Measurements from ENCODE around the gene ANKRD16. TPM values are rescaled to one million over a fixed set of nuclear protein-coding genes. Genes with fewer than 3 reads are reported as not detected.

ANKRD16 gene
- total and polyA plus RNA-seq, 2 of the 8 experiments (the other 6 are each of a cell fraction or from before 2014, with no cell fraction given) = 8.2 to 12.7 TPM

- H2BK12ac ChIP-seq (ENCODE audit: low read depth, low read length) = no peak overlapping the region
- H3K23ac ChIP-seq (ENCODE audit: insufficient read length) = no peak overlapping the region
- no peak overlapping the region for H2BK20ac ChIP-seq (ENCODE audit: low read length)
- H2AK5ac ChIP-seq (ENCODE audit: low read depth, low read length) = no peak overlapping the region
- WGBS, 2 experiments (ENCODE audit: extremely low coverage in 1 of 2, insufficient coverage in 1 of 2, insufficient read length in 1 of 2, insufficient replicate concordance in 2 of 2, low coverage in 1 of 2, low lambda C conversion rate in 2 of 2, missing lambda C conversion rate in 1 of 2) = 90% methylated on average over 14 of the region's 14 CpGs; no CpG with 5 or more reads in 1 of the 2 experiments
- no peak overlapping the region for H3K4me3 ChIP-seq (ENCODE audit: extremely low read depth in 1 of 4, insufficient read depth in 2 of 4, low read depth in 3 of 4, low read length in 4 of 4)
- H3K9me3 ChIP-seq (ENCODE audit: insufficient read depth in 2 of 2, low read depth in 1 of 2, low read length in 1 of 2) = no peaks in the 10 kb centered on the region
- ChIA-PET CTCF (ENCODE audit: partially characterized antibody) (interaction anchor here (0.6 kb wide), 1 partner anchor 704 kb away, joined by 3 read pairs; no protein-coding TSS in a partner anchor), POLR2A (ENCODE audit: partially characterized antibody) (interaction anchor here (0.6 kb wide), 1 partner anchor 153 kb away, joined by 3 read pairs; no protein-coding TSS in a partner anchor)
- no peak overlapping the region for H4K91ac ChIP-seq (replicated peaks; ENCODE audit: insufficient read length, low read length)
- no peak for FAIRE-seq
- no peaks in the 10 kb centered on the region for H3K79me1 ChIP-seq (ENCODE audit: low read depth, low read length)
- H4K20me1 ChIP-seq (replicated peaks in 1 of 2; ENCODE audit: control insufficient read depth in 1 of 2, insufficient read depth in 2 of 2, low read length in 2 of 2) = peaks cover 0 to 6% of the 10 kb centered on the region in 2 experiments
- H3K36me3 ChIP-seq (ENCODE audit: control insufficient read depth in 2 of 4, insufficient read depth in 4 of 4, low read length in 3 of 4) = peaks cover 48 to 90% (median 73%) of the 10 kb centered on the region in 4 experiments
- H3K23me2 ChIP-seq (ENCODE audit: low read depth, low read length) = peaks cover 4% of the 10 kb centered on the region; the same call in 1 of the 2 replicates
- H3K56ac ChIP-seq (replicated peaks; ENCODE audit: insufficient read length, low read depth, low read length) = no peak overlapping the region
- H4K8ac ChIP-seq (ENCODE audit: extremely low read depth, insufficient read depth, low read length) = no peak overlapping the region
- H3K4me1 ChIP-seq (replicated peaks in 1 of 4; ENCODE audit: control insufficient read depth in 3 of 4, insufficient read depth in 4 of 4, low read length in 3 of 4) = no peaks in the 10 kb centered on the region
- no peaks in the 10 kb centered on the region for H3K27me3 ChIP-seq (replicated peaks in 1 of 4; ENCODE audit: control insufficient read depth in 3 of 4, extremely low read depth in 1 of 4, insufficient read depth in 3 of 4, low read length in 3 of 4)
- no peak overlapping the region for H4K5ac ChIP-seq (ENCODE audit: insufficient read length, low read depth, low read length)
- no peak overlapping the region for H3K27ac ChIP-seq (ENCODE audit: low read depth, low read length)
- no peak overlapping the region for H2BK15ac ChIP-seq (ENCODE audit: low read length)
- H3K79me2 ChIP-seq (ENCODE audit: control insufficient read depth in 1 of 2, insufficient read depth in 2 of 2, low read length in 2 of 2) = no peaks in the 10 kb centered on the region
- H2AFZ ChIP-seq (ENCODE audit: low read length) = no peak overlapping the region
- H2BK120ac ChIP-seq (replicated peaks; ENCODE audit: low read depth, low read length) = no peak overlapping the region
- H2BK5ac ChIP-seq (ENCODE audit: low read depth, low read length) = no peak overlapping the region
- no peak overlapping the region for H3K14ac ChIP-seq (ENCODE audit: insufficient read length)
- H3K18ac ChIP-seq (ENCODE audit: extremely low read depth, low read length) = no peak overlapping the region
- H3K4ac ChIP-seq (replicated peaks; ENCODE audit: insufficient read length, low read depth, low read length) = no peak overlapping the region
- no peak overlapping the region for H3K4me2 ChIP-seq (ENCODE audit: insufficient read depth in 1 of 2, low read depth in 2 of 2, low read length in 2 of 2)
- H3K9ac ChIP-seq (replicated peaks in 1 of 4; ENCODE audit: extremely low read depth in 1 of 4, low read depth in 3 of 4, low read length in 3 of 4) = no peak overlapping the region
- DNase-seq (ENCODE audit: low read depth in 1 of 2, low spot score in 2 of 2) = no peak
- TF ChIP-seq RNF2 (IDR thresholded peaks at IDR 0.05; ENCODE audit: borderline replicate concordance, low read depth, low read length, missing control alignments, poor library complexity, severe bottlenecking) = no peak
- TF ChIP-seq JUND (IDR thresholded peaks at IDR 0.05; ENCODE audit: low read length) = no peak
- TF ChIP-seq TEAD4 (IDR thresholded peaks at IDR 0.05; ENCODE audit: low read depth, low read length) = no peak
- no peak for TF ChIP-seq SP2 (IDR thresholded peaks at IDR 0.05; ENCODE audit: low read length)
- no peak for TF ChIP-seq RXRA (IDR thresholded peaks at IDR 0.05; ENCODE audit: insufficient read depth, low read depth, low read length)
- no peak for TF ChIP-seq SP1 (IDR thresholded peaks at IDR 0.05; ENCODE audit: low read depth, low read length)
- no peak for TF ChIP-seq TAF7 (optimal IDR thresholded peaks at IDR 0.05; ENCODE audit: borderline replicate concordance, low read depth, low read length)
- TF ChIP-seq TAF1 (IDR thresholded peaks at IDR 0.05; ENCODE audit: low read depth, low read length) = no peak
- TF ChIP-seq MAFK (IDR thresholded peaks at IDR 0.05; ENCODE audit: low read depth, low read length) = no peak
- no peak for TF ChIP-seq KDM1A (IDR thresholded peaks at IDR 0.05; ENCODE audit: borderline replicate concordance, low read length)
- TF ChIP-seq MAX (IDR thresholded peaks at IDR 0.05) = no peak
- no peak for TF ChIP-seq SIRT6 (IDR thresholded peaks at IDR 0.05; ENCODE audit: low read length)
- TF ChIP-seq BRCA1 (IDR thresholded peaks at IDR 0.05; ENCODE audit: low read depth, low read length) = no peak
- TF ChIP-seq NANOG (IDR thresholded peaks at IDR 0.05; ENCODE audit: insufficient read depth, low read depth, low read length, poor library complexity, severe bottlenecking) = no peak
- no peak for TF ChIP-seq SIX5 (IDR thresholded peaks at IDR 0.05; ENCODE audit: low read depth, low read length)
Measured at GRCh38 chr10:5915451-5915850, 25.8 kb upstream of the ANKRD16 start.
